SH-SY5Y (cell line): ENCODE measurements around the gene WDPCP.

Experiments
- GATA2 ChIP-seq: IDR thresholded peaks from 2 replicates; pipeline ENCODE4 v1.6.1; 2011; ENCODE audit warnings: mild to moderate bottlenecking, low read depth, low read length
- GATA3 ChIP-seq: IDR thresholded peaks from 2 replicates; pipeline ENCODE4 v1.6.1; 2011; ENCODE audit warnings: low read depth, mild to moderate bottlenecking, low read length, moderate library complexity

DNA sequence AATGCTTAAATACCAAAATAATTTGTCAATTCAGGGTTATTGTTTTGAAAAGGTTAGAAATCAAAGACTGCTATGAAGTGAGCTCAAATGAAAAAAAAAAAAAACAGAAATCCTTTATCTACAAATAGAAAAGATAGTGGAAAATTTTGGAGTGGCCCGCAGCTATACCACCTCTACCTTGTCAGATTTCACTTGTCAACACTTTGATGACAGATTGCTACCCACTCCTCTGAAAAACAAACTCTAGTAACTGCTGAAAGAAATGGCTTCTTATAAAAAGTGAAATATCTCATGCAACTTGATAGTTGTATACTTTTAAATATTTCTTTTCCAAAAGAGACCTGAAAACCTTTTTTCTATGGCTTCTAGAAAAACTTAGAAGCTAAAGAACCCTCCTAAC, 84.5 kb downstream of the WDPCP start:
- TF ChIP-seq GATA2 = no peak
- TF ChIP-seq GATA3 = no peak
